Measurements from ENCODE around the gene CDH4. TPM values are rescaled to one million over a fixed set of nuclear protein-coding genes. Genes with fewer than 3 reads are reported as not detected.

The CDH4 gene
- total and polyA plus RNA-seq, 2 of the 8 experiments (the other 6 are each of a cell fraction or from before 2014, with no cell fraction given) = 4.3 to 7.9 TPM

DNA sequence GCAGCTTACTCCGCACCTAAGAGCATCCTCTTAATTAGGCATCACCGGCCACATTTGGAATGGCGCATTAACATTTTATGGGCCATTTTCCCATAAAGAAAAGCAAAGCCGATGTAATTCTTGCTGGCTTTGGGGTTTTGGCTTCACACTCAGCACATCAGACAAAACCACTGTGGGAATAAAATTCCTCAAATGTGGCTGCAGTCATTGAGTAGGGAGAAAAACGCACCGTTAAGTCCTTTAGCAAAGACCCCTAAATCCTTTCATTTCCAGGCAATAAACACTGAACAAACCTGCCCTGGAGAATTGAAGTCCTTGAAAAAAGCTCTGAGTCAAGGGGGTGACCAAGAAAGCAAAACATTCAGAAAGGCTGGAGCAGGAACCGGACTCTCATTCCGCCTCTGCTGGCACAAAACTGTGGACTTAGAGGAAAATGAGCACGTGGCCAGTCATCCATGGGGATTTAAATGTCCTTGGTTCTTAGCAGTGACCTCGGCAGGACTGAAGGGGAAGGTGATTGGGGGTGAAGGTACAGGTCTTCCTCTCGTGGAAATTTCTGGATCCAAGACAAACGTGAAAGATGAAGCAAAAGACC lies 102.9 kb downstream of the CDH4 start:
- Histone ChIP-seq H3K27me3 (replicated peaks in 1 of 4; ENCODE audit: control insufficient read depth in 3 of 4, extremely low read depth in 1 of 4, insufficient read depth in 3 of 4, low read length in 3 of 4) (peaks cover 0 to 18% (median 11%) of the 10 kb centered on the region in 4 experiments; a peak in 4 of 7 replicates), H3K23me2 (ENCODE audit: low read depth, low read length) (peaks cover 4% of the 10 kb centered on the region; the same call in 1 of the 2 replicates), H3K23ac (ENCODE audit: insufficient read length) (no peak overlapping the region), H3K79me1 (ENCODE audit: low read depth, low read length) (no peaks in the 10 kb centered on the region), H3K4ac (replicated peaks; ENCODE audit: insufficient read length, low read depth, low read length) (no peak overlapping the region), H4K5ac (ENCODE audit: insufficient read length, low read depth, low read length) (no peak overlapping the region), H3K9me3 (ENCODE audit: insufficient read depth in 2 of 2, low read depth in 1 of 2, low read length in 1 of 2) (no peaks in the 10 kb centered on the region), H4K8ac (ENCODE audit: extremely low read depth, insufficient read depth, low read length) (no peak overlapping the region; the same call in 1 of the 2 replicates), H3K9ac (replicated peaks in 1 of 4; ENCODE audit: extremely low read depth in 1 of 4, low read depth in 3 of 4, low read length in 3 of 4) (no peak overlapping the region), H3K27ac (ENCODE audit: low read depth, low read length) (no peak overlapping the region), H3K56ac (replicated peaks; ENCODE audit: insufficient read length, low read depth, low read length) (no peak overlapping the region), H3K18ac (ENCODE audit: extremely low read depth, low read length) (no peak overlapping the region), H4K91ac (replicated peaks; ENCODE audit: insufficient read length, low read length) (no peak overlapping the region), H2AK5ac (ENCODE audit: low read depth, low read length) (no peak overlapping the region), H3K4me3 (ENCODE audit: extremely low read depth in 1 of 4, insufficient read depth in 2 of 4, low read depth in 3 of 4, low read length in 4 of 4) (no peak overlapping the region), H2BK20ac (ENCODE audit: low read length) (no peak overlapping the region), H2AFZ (ENCODE audit: low read length) (no peak overlapping the region), H3K79me2 (ENCODE audit: control insufficient read depth in 1 of 2, insufficient read depth in 2 of 2, low read length in 2 of 2) (no peaks in the 10 kb centered on the region), H3K4me2 (ENCODE audit: insufficient read depth in 1 of 2, low read depth in 2 of 2, low read length in 2 of 2) (no peak overlapping the region), H3K36me3 (ENCODE audit: control insufficient read depth in 2 of 4, insufficient read depth in 4 of 4, low read length in 3 of 4) (no peaks in the 10 kb centered on the region), H2BK5ac (ENCODE audit: low read depth, low read length) (no peak overlapping the region), H3K14ac (ENCODE audit: insufficient read length) (no peak overlapping the region), H2BK12ac (ENCODE audit: low read depth, low read length) (no peak overlapping the region), H3K4me1 (replicated peaks in 1 of 4; ENCODE audit: control insufficient read depth in 3 of 4, insufficient read depth in 4 of 4, low read length in 3 of 4) (peaks cover 3 to 18% (median 9%) of the 10 kb centered on the region in 4 experiments), H4K20me1 (replicated peaks in 1 of 2; ENCODE audit: control insufficient read depth in 1 of 2, insufficient read depth in 2 of 2, low read length in 2 of 2) (no peaks in the 10 kb centered on the region), H2BK120ac (replicated peaks; ENCODE audit: low read depth, low read length) (no peak overlapping the region), H2BK15ac (ENCODE audit: low read length) (0 out of 2 replicates have a peak overlapping the region, but pooled peaks have one; percentile 29)
- TF ChIP-seq RBBP5 (IDR thresholded peaks at IDR 0.05; ENCODE audit: borderline replicate concordance, low read depth, low read length) = no peak
- no peak for TF ChIP-seq HDAC6 (IDR thresholded peaks at IDR 0.05; ENCODE audit: low read depth, low read length)
- TF ChIP-seq, protein P1, sequence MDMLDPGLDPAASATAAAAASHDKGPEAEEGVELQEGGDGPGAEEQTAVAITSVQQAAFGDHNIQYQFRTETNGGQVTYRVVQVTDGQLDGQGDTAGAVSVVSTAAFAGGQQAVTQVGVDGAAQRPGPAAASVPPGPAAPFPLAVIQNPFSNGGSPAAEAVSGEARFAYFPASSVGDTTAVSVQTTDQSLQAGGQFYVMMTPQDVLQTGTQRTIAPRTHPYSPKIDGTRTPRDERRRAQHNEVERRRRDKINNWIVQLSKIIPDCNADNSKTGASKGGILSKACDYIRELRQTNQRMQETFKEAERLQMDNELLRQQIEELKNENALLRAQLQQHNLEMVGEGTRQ (IDR thresholded peaks at IDR 0.05; ENCODE audit: low read length) = no peak
- TF ChIP-seq RXRA (IDR thresholded peaks at IDR 0.05; ENCODE audit: insufficient read depth, low read depth, low read length) = no peak
- TF ChIP-seq PHF8 (conservative IDR thresholded peaks at IDR 0.05; ENCODE audit: low read depth, low read length) = no peak
- no peak for TF ChIP-seq ZNF274 (IDR thresholded peaks at IDR 0.05; ENCODE audit: borderline replicate concordance, extremely low read depth, low read length)
- no peak for TF ChIP-seq ASH2L (IDR thresholded peaks at IDR 0.05; ENCODE audit: low read length)
- TF ChIP-seq RAD21 (IDR thresholded peaks at IDR 0.05 in 1 of 2, conservative IDR thresholded peaks at IDR 0.05 in 1 of 2; ENCODE audit: low read depth in 2 of 2, low read length in 2 of 2) = no peak
- TF ChIP-seq TBP (IDR thresholded peaks at IDR 0.05; ENCODE audit: low read depth, low read length) = no peak
- TF ChIP-seq EGR1 (IDR thresholded peaks at IDR 0.05; ENCODE audit: borderline replicate concordance, low read depth, low read length) = no peak
- no peak for TF ChIP-seq KDM1A (IDR thresholded peaks at IDR 0.05; ENCODE audit: borderline replicate concordance, low read length)
- no peak for DNase-seq (ENCODE audit: low read depth in 1 of 2, low spot score in 2 of 2)
- POLR2A ChIA-PET (ENCODE audit: partially characterized antibody) = no interaction called here
- FAIRE-seq = no peak
- 89% methylated on average over 12 of the region's 12 CpGs; no CpG with 5 or more reads in 1 of the 2 experiments for WGBS, 2 experiments (ENCODE audit: extremely low coverage in 1 of 2, insufficient coverage in 1 of 2, insufficient read length in 1 of 2, insufficient replicate concordance in 2 of 2, low coverage in 1 of 2, low lambda C conversion rate in 2 of 2, missing lambda C conversion rate in 1 of 2)
- CTCF ChIA-PET (ENCODE audit: partially characterized antibody) = interaction anchor here (1.6 kb wide), 1 partner anchor 147 kb away, joined by 3 read pairs; no protein-coding TSS in a partner anchor

Data from H1 (cell line).